ENCODE measurements around the gene PRCD.

DNA sequence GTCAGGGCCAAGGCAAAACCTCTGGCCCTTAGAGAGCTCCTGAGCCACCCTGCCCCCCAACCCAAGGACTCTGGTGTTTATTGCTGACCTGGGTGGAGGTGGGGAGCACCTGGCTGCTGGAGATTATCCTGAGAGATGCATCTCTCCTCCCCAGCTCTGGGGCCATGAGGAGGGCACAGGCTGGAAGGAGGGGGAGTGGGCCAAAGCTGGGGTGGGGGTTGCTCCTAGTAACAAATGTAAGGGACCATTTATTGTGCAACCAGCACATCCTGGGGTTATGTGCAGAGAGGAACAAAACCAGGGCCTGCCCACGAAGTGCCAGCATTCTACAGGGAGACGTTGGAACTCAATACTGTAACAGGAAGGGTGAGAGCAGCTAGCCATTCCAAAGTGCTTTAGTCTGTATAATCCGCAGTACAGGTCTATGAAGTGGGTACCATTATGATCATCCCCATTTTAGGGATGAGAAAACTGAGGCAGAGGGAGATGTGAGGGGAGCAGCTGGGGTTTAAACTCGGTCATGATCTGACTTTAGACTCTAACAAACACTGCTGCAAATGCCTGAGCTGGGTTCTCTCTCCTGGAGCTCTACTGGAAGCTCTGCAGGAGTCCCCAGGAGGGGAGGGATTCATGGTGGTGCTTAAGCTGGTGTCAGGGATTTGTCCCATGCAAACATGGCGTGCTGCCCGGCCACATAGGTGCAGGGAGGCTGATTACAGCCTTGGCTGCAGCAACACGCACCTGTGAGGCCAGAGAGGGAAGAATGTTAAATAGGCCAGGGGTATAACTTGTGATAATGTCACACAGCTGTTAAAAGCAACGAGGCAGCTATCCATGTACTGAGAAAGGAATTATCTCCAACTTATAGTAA, 37.3 kb upstream of the PRCD start:
- TF ChIP-seq CTCF (IDR thresholded peaks at IDR 0.05) (no peak), EZH2 (IDR thresholded peaks at IDR 0.05; ENCODE audit: borderline replicate concordance, insufficient read depth, low read depth, low read length, poor library complexity, severe bottlenecking) (no peak)
